K562 (cell line): ENCODE measurements around the gene SLC43A1. TPM values are rescaled to one million over a fixed set of nuclear protein-coding genes. Genes with fewer than 3 reads are reported as not detected.

Source experiments
- ARHGAP35 ChIP-seq: fragments of 450-650 bp; IDR thresholded peaks from 2 replicates; pipeline ENCODE4 v1.6.1; 2018; ENCODE audit not compliant: partially characterized antibody
- BHLHE40 ChIP-seq: IDR thresholded peaks from 2 replicates; pipeline ENCODE4 v1.6.1; 2011; ENCODE audit warnings: low read length, improper control_type of control experiment
- BRF1 ChIP-seq: IDR thresholded peaks from 3 replicates; pipeline ENCODE4 v1.6.1; 2011; ENCODE audit warnings: borderline replicate concordance, mild to moderate bottlenecking; ENCODE audit not compliant: insufficient read length; ENCODE audit errors: extremely low read depth
- ESRRB ChIP-seq: fragments of 250-450 bp; sonication (Bioruptor Pico); IDR thresholded peaks from 2 replicates; pipeline ENCODE4 v1.5.0; 2020; ENCODE audit warnings: mild to moderate bottlenecking, moderate library complexity, borderline replicate concordance
- FIP1L1 ChIP-seq: fragments of 200-400 bp; formaldehyde crosslinking; IDR thresholded peaks from 2 replicates; pipeline ENCODE4 v1.6.1; 2018; ENCODE audit warnings: mild to moderate bottlenecking, low read depth, low read length; ENCODE audit not compliant: poor library complexity, severe bottlenecking
- FOXA3 ChIP-seq, 2 experiments: fragments of 450-650 bp in 1 of 2; sonication (generic) in 1 of 2; formaldehyde crosslinking; IDR thresholded peaks in 1 of 2; conservative IDR thresholded peaks in 1 of 2; 2 replicates each; pipeline versions ENCODE4 v1.4.0 to v1.8.0; 2020 to 2022; ENCODE audit warnings: mild to moderate bottlenecking in 2 of 2, missing genetic modification reagents in 1 of 2
- HES1 ChIP-seq: fragments of 450-650 bp; IDR thresholded peaks from 2 replicates; pipeline ENCODE4 v1.6.1; 2016; ENCODE audit warnings: low read depth, mild to moderate bottlenecking, moderate library complexity
- LARP7 ChIP-seq: fragments of 450-650 bp; IDR thresholded peaks from 2 replicates; pipeline ENCODE4 v1.6.1; 2016
- MGA ChIP-seq: fragments of 450-650 bp; IDR thresholded peaks from 2 replicates; pipeline ENCODE4 v1.6.1; 2016; ENCODE audit warnings: mild to moderate bottlenecking, moderate library complexity
- NFIC ChIP-seq: fragments of 450-650 bp; IDR thresholded peaks from 2 replicates; pipeline ENCODE4 v1.6.1; 2017; ENCODE audit warnings: mild to moderate bottlenecking, inconsistent platforms
- NRF1 ChIP-seq, 2 experiments: fragments of 450-650 bp; IDR thresholded peaks in 1 of 2; conservative IDR thresholded peaks in 1 of 2; 2 replicates each; pipeline ENCODE4 v1.6.1; 2014; ENCODE audit warnings: mild to moderate bottlenecking in 2 of 2
- SAFB2 ChIP-seq: fragments of 200-400 bp; formaldehyde crosslinking; IDR thresholded peaks from 2 replicates; pipeline ENCODE4 v1.6.1; 2018; ENCODE audit warnings: borderline replicate concordance, low read length, low read depth, moderate library complexity; ENCODE audit not compliant: severe bottlenecking
- SIX5 ChIP-seq, 2 experiments: IDR thresholded peaks; 2 replicates each; pipeline ENCODE4 v1.6.1; 2011; ENCODE audit warnings: low read length in 2 of 2, borderline replicate concordance in 1 of 2, low read depth in 1 of 2, mild to moderate bottlenecking in 1 of 2, moderate library complexity in 1 of 2; ENCODE audit not compliant: insufficient read depth in 1 of 2
- SMARCE1 ChIP-seq: fragments of 450-650 bp; IDR thresholded peaks from 2 replicates; pipeline ENCODE4 v1.7.1; 2016; ENCODE audit warnings: mild to moderate bottlenecking
- ZNF717 ChIP-seq: fragments of 250-450 bp; sonication (Bioruptor Pico); IDR thresholded peaks from 2 replicates; pipeline ENCODE4 v1.5.0; 2021
- ZNF780A ChIP-seq: fragments of 250-450 bp; sonication (Bioruptor Pico); IDR thresholded peaks from 2 replicates; pipeline ENCODE4 v1.5.0; 2021; ENCODE audit warnings: mild to moderate bottlenecking
- polyA plus RNA-seq, 8 experiments: library from polyadenylated mRNA; depleted of rRNA in 4 of 8; stranded (reverse) in 5 of 8; unstranded in 3 of 8; fragments of >200 nt; fragmentation: Nextera tagmentation in 2 of 8; fragmentation: Illumina TruSeq in 1 of 8; extraction: Ambion mirVana in 2 of 8; extraction: Trizol in 1 of 8; gene quantifications; 2 replicates each; pipeline versions ENCODE4 v1.2.1 to v1.2.3, GENCODE V29; 2011 to 2014; ENCODE audit warnings: inconsistent platforms in 1 of 8, missing spikeins in 1 of 8
- total RNA-seq, 7 experiments: library from RNA; depleted of rRNA in 6 of 7; stranded (reverse); fragments of >200 nt in 6 of 7; fragmentation: Illumina TruSeq in 2 of 7; extraction: Trizol in 2 of 7; gene quantifications; 2 replicates each; pipeline versions ENCODE4 v1.2.1 to v1.2.3, GENCODE V29; 2011 to 2021; ENCODE audit warnings: low replicate concordance in 1 of 7
- TF ChIP-seq, protein P1 (sequence below): sonication (generic); formaldehyde crosslinking; IDR thresholded peaks from 2 replicates; pipeline ENCODE4 v1.9.0; 2022; ENCODE audit warnings: mild to moderate bottlenecking, missing genetic modification reagents

SLC43A1 gene
- total and polyA plus RNA-seq, 9 of the 15 experiments (the other 6 are each of a cell fraction or from before 2014, with no cell fraction given): 2.6 to 41.8 (median 24.6) TPM

GRCh38 chr11:57499983-57500461 lies 15.5 kb downstream of the SLC43A1 start (continued):
- peak; percentile 62 for TF ChIP-seq MGA
- TF ChIP-seq SMARCE1: 0 out of 2 replicates have a peak, but pooled peaks have one; percentile 22
- 0 out of 4 replicates have a peak, but pooled peaks of 1 of the 2 experiments have one; percentile 2 for TF ChIP-seq FOXA3 (CRISPR knock-in tag; conservative IDR thresholded peaks at IDR 0.05 in 1 of 2, IDR thresholded peaks at IDR 0.05 in 1 of 2)
- no peak for TF ChIP-seq ESRRB (CRISPR knock-in tag)
- no peak for TF ChIP-seq HES1
- TF ChIP-seq SAFB2: no peak
- no peak for TF ChIP-seq SIX5 (IDR thresholded peaks at IDR 0.05; ENCODE audit: borderline replicate concordance in 1 of 2, insufficient read depth in 1 of 2, low read depth in 1 of 2, low read length in 2 of 2)
- TF ChIP-seq ZNF717 (CRISPR knock-in tag): no peak
- no peak for TF ChIP-seq NFIC
- TF ChIP-seq BHLHE40: no peak
- no peak for TF ChIP-seq BRF1
- no peak for TF ChIP-seq ZNF780A
- no peak for TF ChIP-seq ARHGAP35
- TF ChIP-seq, protein P1, sequence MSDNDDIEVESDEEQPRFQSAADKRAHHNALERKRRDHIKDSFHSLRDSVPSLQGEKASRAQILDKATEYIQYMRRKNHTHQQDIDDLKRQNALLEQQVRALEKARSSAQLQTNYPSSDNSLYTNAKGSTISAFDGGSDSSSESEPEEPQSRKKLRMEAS (CRISPR knock-in tag): peak; percentile 56
- no peak for TF ChIP-seq LARP7
- no peak for TF ChIP-seq FIP1L1
- peak; percentile 17 to 25; a peak in 3 of 4 replicates for TF ChIP-seq NRF1 (conservative IDR thresholded peaks at IDR 0.05 in 1 of 2, IDR thresholded peaks at IDR 0.05 in 1 of 2)
